Activated CD8-positive, alpha-beta memory T cell treated with anti-CD3 and anti-CD28 coated beads, Interleukin-2, amount 50 U/mL, for 1 hour (primary cell): ENCODE data around the gene CAPN7.
"Not testable (repeated sequence)": the region's sequence is repeated elsewhere in the genome, so short reads cannot be mapped to it uniquely, and the experiment has no call there.

ENCODE experiments used
- DNase-seq: peaks from one replicate; pipeline ENCODE4 v3.0.0-alpha.2; 2020; ENCODE audit errors: extremely low read depth

Gene CAPN7

GRCh38 chr3:15205934-15206661 is at the start of gene CAPN7:
Gene CAPN7, plus strand, starts transcription at chr3:15206246. Its CDS starts 250 bp downstream, at chr3:15206496.
- DNase-seq = peak; percentile 73

- DNase-seq = no peak
These were observed 48.6 kb upstream of the CAPN7 start for GRCh38 chr3:15157441-15157840.

DNA sequence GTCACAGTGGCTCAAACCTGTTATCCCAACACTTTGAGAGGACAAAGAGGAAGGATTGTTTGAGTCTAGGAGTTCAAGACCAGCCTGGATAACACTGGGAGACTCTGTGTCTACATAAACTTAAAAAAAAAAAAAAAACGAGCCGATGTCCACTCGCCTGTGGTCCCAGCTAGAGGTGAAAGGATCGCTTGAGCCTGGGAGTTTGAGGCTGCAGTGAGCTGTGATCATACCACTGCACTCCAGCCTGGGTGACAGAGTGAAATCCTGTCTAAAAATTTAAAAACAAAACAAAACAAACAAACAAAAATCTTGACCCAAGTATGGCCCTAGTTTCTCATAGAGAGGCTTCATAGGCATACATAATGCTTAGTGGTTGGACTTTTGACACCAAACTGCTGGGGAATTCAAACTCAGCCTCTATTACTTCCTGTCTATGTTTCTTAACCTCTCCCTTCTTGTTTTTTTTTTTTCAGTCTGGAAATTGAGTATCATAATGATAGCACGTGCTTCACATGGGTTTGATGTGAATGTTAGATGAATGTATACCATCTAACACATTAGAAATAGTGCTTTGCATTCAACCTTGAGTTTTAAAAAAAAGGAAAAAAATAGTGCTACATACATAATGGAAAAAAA is 46.4 kb upstream of the CAPN7 start:
- DNase-seq = no peak

DNA sequence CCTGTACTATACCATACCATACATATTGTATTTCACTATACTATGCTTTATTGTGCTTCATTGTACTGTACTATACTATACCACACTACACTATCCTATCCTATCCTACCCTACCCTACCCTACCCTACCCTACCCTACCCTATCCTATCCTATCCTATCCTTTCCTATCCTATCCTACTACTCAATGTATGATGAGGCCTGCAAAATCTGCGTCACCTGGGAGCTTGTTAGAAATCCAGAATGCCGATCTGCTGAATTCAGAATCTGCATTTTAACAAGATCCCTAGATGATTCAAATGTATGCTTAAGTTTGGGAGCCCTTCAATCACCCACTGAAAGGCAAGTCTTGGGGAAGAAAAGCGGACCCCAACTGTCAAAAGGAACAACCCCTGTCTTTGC is 45.4 kb upstream of the CAPN7 start:
- no peak for DNase-seq

DNA sequence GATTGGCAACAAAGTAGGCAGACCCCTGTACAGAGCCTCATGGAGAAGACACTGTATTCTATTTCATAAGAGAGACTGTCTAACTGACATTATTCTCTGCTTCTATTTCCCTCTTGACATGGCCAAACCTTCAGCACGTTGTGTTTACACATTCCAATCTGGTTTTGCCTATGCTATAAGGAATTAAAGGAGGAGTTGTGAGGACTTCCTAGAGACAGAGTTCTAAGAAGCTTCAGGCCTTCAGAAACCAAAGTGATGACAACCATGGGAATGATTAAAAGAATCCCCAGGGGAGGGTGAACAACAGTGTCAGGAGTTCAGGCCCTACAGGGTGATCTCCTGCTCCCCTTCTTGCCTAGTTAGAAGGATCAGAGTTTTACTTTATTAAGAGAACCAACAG is 44.9 kb upstream of the CAPN7 start:
- no peak for DNase-seq

DNA sequence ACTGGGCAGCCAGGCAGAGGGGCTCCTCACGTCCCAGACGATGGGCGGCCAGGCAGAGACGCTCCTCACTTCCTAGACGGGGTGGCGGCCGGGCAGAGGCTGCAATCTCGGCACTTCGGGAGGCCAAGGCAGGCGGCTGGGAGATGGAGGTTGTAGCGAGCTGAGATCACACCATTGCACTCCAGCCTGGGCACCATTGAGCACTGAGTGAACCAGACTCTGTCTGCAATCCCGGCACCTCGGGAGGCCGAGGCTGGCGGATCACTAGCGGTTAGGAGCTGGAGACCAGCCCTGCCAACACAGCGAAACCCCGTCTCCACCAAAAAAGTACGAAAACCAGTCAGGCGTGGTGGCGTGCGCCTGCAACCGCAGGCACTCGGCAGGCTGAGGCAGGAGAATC is 42.4 kb upstream of the CAPN7 start:
- DNase-seq = not testable (repeated sequence)

DNA sequence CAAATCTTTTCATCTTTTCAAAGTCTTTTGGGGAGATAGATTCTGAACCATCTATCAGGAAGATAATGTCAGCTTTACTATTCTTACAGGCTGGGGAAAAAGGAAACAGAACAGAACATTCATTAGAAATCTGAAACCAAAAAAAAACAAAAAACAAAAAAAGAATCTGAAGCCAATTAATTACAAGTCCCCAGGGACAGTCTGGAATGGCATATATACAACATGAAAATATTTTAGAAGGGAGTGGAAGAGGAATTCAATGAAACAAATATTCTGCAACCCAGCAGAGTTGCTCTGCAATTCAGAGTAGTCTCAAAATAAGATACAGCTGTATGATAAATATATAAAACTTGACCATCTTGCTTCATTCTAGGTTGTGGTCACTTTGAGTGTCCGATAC is 41.7 kb upstream of the CAPN7 start:
- no peak for DNase-seq

GRCh38 chr3:15165061-15165460 is 41.0 kb upstream of the CAPN7 start:
- DNase-seq = no peak

- not testable (repeated sequence) for DNase-seq
These were observed 39.7 kb upstream of the CAPN7 start for GRCh38 chr3:15166391-15166790.

DNA sequence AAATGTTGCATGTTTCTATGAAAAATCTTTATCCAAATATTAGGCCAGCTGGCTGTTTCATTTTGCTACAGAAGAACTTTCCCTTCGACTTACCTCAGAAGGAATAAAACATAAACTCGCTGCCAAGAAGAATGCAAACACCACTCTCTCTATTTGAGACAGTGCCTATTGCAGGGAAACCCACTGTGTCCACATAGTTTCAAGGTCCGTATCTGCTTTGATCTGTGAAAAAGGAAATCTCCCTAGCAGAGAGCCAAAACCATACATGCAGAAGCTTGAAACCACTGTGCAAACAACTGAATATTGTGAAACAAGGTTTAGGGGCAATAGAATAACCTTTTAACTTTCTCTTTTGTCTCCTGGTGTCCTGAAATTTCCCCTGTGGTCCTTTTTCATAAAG is 35.0 kb upstream of the CAPN7 start:
- DNase-seq = no peak

- no peak for DNase-seq
These were observed 33.2 kb upstream of the CAPN7 start for GRCh38 chr3:15172806-15173205.

DNA sequence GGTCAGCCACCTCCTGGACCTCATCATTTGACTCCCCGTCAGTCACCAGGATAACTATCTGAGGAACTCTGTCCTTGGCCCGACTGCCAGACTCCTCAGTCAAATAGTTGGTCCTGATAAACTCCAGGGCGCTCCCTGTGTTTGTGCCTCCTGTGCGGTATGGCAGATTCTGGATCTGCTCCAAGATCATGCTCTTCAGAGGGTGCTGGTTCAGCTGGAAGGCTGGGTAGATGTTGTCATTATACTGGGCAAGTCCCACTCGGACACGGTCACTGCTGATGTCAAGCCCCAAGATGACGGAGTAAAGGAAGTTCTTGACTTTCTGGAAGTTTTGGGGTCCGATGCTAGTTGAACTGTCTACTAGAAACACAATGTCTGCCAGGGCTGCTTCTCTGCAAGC is 31.1 kb upstream of the CAPN7 start:
- no peak for DNase-seq

DNA sequence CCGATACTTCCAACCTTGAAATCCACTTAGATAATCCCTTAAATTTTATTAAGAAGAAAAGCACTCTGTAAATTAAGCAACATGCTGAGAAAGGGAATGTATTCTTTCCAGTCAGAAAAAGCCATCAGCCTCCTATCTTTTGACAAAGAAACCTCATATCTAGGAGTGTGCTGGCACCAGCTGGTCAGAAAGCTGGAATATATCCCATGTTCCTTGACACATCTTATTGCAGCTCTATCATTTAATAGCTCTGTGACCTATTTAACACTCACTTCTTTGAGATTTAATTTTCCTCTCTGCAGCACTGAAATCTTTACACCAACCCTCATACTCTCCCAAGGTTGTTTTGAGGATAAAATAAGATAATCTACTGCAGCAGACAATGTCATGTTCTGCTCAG is 30.4 kb upstream of the CAPN7 start:
- DNase-seq = no peak

DNA sequence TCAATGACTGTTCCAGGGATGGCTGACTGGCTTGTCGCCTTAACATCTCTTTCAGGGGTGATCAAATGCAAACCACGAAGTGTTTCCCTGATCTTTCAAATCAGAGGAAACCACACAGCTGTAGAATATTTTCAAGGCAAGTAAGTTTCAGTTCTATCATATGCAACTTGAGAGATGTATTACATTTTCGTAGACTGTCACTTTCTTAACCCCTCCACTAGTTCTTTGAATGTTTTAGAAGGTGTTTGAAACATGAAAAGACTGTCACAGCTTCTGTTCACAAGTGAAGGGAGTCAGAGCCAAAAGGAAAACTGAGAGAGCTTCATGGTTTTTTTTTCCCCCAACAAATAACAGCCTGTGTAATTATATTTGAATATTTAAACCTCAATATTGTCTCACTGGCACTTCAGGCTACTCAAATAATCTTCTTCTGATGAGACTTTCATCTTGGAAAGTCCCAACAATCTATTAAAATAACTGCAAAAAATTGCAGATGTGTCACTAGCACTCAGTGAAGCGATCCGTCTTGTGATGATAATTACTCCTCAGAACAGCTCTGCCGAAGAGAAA is 25.9 kb upstream of the CAPN7 start:
- DNase-seq = no peak

DNA sequence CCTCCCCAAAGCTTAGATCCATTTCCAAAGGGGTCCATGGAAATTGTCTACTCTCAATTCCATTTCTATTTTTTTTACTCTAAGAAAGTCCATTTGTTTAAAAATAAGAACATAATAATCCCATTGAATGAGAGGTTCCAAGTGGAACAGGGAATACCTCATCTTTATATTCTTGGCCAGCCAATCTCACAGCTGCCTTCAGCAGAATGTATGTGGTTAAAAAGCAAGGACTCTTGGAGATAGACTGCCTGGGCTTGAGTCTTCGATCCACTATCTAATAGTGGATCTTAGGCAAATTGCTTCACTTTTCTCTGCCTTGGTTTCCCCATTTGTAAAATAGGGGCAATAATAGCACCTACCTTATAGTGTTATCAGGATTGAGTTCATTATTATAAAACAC is 24.5 kb upstream of the CAPN7 start:
- no peak for DNase-seq

DNA sequence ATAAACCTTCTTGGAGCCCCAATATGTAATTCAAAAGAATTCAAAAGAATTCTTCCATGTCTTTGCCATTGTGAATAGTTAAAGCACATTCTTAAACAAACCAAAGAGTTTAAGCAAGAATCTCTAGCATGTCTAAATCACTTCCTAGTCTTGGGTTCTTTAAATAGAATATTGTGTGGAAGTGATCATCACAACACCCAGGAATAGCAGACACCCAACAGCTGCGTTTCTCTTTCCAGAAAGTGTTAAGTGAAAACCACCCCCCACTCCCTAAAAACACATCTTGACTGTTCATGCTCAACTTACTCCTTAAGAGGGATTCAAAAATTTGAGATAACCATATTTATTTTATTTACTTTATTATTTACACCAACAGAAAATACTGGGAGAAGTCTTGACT is 24.1 kb upstream of the CAPN7 start:
- no peak for DNase-seq

DNA sequence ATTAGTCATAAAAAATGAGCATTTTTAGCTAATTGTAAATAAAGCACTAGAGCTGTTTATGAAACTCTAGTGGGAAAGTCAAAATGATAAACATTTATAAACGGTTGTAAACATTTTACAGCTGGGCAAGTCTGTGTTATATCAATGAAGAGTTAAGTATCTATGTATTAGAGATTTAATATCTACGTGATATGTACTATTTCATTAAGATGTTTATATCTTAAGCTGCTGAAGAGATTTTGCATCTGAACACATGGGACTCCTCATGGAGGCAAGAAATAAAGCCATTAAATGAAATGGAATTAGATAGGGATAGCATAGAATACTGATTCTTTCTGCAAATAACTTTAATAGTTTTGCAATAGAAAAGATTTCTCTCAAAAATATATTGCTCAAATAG is 23.0 kb upstream of the CAPN7 start:
- DNase-seq = no peak

- DNase-seq = no peak
These were observed 20.6 kb upstream of the CAPN7 start for GRCh38 chr3:15185404-15185803.

DNA sequence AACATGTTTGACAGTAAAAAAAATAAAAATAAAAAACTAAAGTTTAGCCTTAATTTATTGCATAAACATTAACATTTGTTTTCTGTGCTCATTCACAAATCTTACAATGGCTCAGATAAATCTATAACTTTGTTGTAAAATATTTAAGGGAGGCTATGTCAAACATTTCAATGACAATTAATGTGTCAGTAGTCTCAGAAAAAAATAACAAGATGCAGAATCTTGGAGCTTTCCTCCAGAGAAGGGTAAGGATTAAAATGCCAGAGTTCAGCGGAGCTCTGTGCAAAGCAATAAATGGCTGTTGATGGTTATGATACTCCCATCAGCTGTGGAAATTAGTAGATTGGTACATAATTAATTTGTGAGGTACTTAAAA is 20.0 kb upstream of the CAPN7 start:
- no peak for DNase-seq

- not testable (repeated sequence) for DNase-seq
These were observed 19.4 kb upstream of the CAPN7 start for GRCh38 chr3:15186477-15187164.

- no peak for DNase-seq
These were observed 8.6 kb upstream of the CAPN7 start for GRCh38 chr3:15197340-15198029.

GRCh38 chr3:15198686-15199085 is 7.4 kb upstream of the CAPN7 start:
- no peak for DNase-seq
